Gastrocnemius medialis (tissue), 4 donors: ENCODE results near the gene PDE7B.

Experiments used
- CTCF ChIP-seq, 5 experiments: fragments of 450-650 bp in 3 of 5; fragments of 200-600 bp in 2 of 5; sonication (generic) in 2 of 5; IDR thresholded peaks in 4 of 5; conservative IDR thresholded peaks in 1 of 5; 1 replicate in 4 of 5; 2 replicates in 1 of 5; pipeline ENCODE4 v1.5.1; 2016 to 2019; ENCODE audit warnings: antibody characterized with exemption in 5 of 5, mild to moderate bottlenecking in 3 of 5, moderate library complexity in 3 of 5
- POLR2A ChIP-seq, 2 donors: fragments of 450-650 bp; IDR thresholded peaks; one replicate each; pipeline ENCODE4 v1.6.1; 2017; ENCODE audit warnings: antibody characterized with exemption in 2 of 2, mild to moderate bottlenecking in 2 of 2, moderate library complexity in 2 of 2

- TF ChIP-seq CTCF (IDR thresholded peaks at IDR 0.05 in 4 of 5, conservative IDR thresholded peaks at IDR 0.05 in 1 of 5) (no peak), POLR2A (IDR thresholded peaks at IDR 0.05) (no peak)
Observed at GRCh38 chr6:136063096-136063495, 211.6 kb downstream of the PDE7B start.
